Measurements from ENCODE around the gene BABAM2. TPM values are rescaled to one million over a fixed set of nuclear protein-coding genes. Genes with fewer than 3 reads are reported as not detected.

Gene BABAM2
- total and polyA plus RNA-seq, 7 donors: 34.2 to 74.5 (median 52.3) TPM

DNA sequence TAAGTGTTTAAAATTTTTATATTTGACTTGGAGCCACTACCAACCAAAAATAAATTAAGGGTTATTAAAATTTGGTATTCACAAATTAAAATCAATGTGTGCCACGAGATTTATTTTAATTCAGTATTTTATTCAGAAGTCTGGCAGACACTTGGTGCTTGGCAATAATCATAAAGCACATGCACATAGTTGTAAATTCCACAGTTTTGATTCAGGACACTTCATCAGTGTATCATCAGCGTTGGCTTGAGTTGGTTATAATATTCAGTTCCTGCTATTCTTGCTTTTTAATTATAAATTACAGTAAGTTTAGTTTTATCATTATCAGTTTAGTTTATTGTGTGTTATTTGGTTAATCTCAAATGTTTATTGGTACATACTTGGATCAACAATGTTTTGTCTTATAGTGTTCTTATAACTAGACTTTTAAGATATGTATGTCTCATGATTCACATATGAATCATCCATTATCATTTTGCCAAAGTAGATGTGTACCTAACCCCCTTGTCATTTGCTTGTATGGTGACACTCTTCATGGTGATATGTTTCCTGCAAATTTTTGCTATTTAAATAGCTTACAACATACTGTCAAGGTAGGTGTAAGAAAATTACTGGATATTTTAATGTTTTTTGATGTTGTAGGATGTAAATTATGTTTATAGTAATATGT, 237.9 kb downstream of the BABAM2 start:
- H3K27ac ChIP-seq: no peak overlapping the region
- H3K27me3 ChIP-seq (ENCODE audit: insufficient read depth in 3 of 3, low read length in 2 of 3): no peaks in the 10 kb centered on the region
- 39 to 61% (median 47%) methylated on average over 2 of the region's 2 CpGs for WGBS, 3 donors
- DNase-seq (no peak), ATAC-seq (no peak)
- no peak for TF ChIP-seq CTCF (IDR thresholded peaks at IDR 0.05)
- H3K4me3 ChIP-seq: no peak overlapping the region
- no peaks in the 10 kb centered on the region for H3K9me3 ChIP-seq
- H3K4me1 ChIP-seq: peaks cover 2% of the 10 kb centered on the region
- intact Hi-C loops (cut with DNase I): no loop called here
- H3K36me3 ChIP-seq (ENCODE audit: insufficient read depth in 1 of 2, low read depth in 1 of 2): no peaks in the 10 kb centered on the region

GRCh38 chr2:28129955-28130695, 239.6 kb downstream of the BABAM2 start:
- Histone ChIP-seq H3K9me3 (no peaks in the 10 kb centered on the region), H3K27me3 (ENCODE audit: insufficient read depth in 3 of 3, low read length in 2 of 3) (no peaks in the 10 kb centered on the region), H3K36me3 (ENCODE audit: insufficient read depth in 1 of 2, low read depth in 1 of 2) (no peaks in the 10 kb centered on the region), H3K27ac (no peak overlapping the region), H3K4me1 (peaks cover 9% of the 10 kb centered on the region), H3K4me3 (no peak overlapping the region)
- DNase-seq (no peak), ATAC-seq (no peak)
- no peak for TF ChIP-seq CTCF (IDR thresholded peaks at IDR 0.05)
- WGBS, 3 donors: 79 to 93% (median 82%) methylated on average over 4 of the region's 4 CpGs
- intact Hi-C loops (cut with DNase I): no loop called here

GRCh38 chr2:28133778-28134177, 243.2 kb downstream of the BABAM2 start:
- ATAC-seq (peak in 1 of 4 donors; percentile 66), DNase-seq (no peak)
- H3K9me3 ChIP-seq: no peaks in the 10 kb centered on the region
- no peaks in the 10 kb centered on the region for H3K36me3 ChIP-seq (ENCODE audit: insufficient read depth in 1 of 2, low read depth in 1 of 2)
- WGBS, 3 donors: 43 to 52% (median 44%) methylated on average over 9 of the region's 9 CpGs
- TF ChIP-seq CTCF (IDR thresholded peaks at IDR 0.05): no peak
- no peak overlapping the region for H3K27ac ChIP-seq
- H3K4me3 ChIP-seq: no peak overlapping the region
- intact Hi-C loops (cut with DNase I): no loop called here
- H3K27me3 ChIP-seq (ENCODE audit: insufficient read depth in 3 of 3, low read length in 2 of 3): no peaks in the 10 kb centered on the region
- H3K4me1 ChIP-seq: peaks cover 16% of the 10 kb centered on the region

GRCh38 chr2:28134262-28134812, 243.8 kb downstream of the BABAM2 start:
- no peak for DNase-seq
- TF ChIP-seq CTCF (IDR thresholded peaks at IDR 0.05): no peak
- no peak overlapping the region for H3K27ac ChIP-seq

More at GRCh38 chr2:28134262-28134812, 243.8 kb downstream of the BABAM2 start:
- peak in 3 of 4 donors; percentile 33 to 52 (median 52) for ATAC-seq
- Histone ChIP-seq H3K9me3 (no peaks in the 10 kb centered on the region), H3K4me1 (peaks cover 16% of the 10 kb centered on the region), H3K27me3 (ENCODE audit: insufficient read depth in 3 of 3, low read length in 2 of 3) (no peaks in the 10 kb centered on the region), H3K36me3 (ENCODE audit: insufficient read depth in 1 of 2, low read depth in 1 of 2) (no peaks in the 10 kb centered on the region), H3K4me3 (no peak overlapping the region)
- intact Hi-C loops (cut with DNase I): no loop called here
- WGBS, 3 donors: 68 to 71% (median 69%) methylated on average over 4 of the region's 4 CpGs
